ENCODE data around the gene SERPINA12.

Gene SERPINA12

GRCh38 chr14:94441130-94441529, 68.1 kb downstream of the SERPINA12 start:
- Histone ChIP-seq H4K20me1 (ENCODE audit: insufficient read depth) (no peaks in the 10 kb centered on the region), H3K4me1 (ENCODE audit: low read depth, poor library complexity, severe bottlenecking) (no peaks in the 10 kb centered on the region), H3K27me3 (ENCODE audit: insufficient read depth, low read depth) (no peaks in the 10 kb centered on the region), H3K4me2 (no peak overlapping the region), H3K9ac (no peak overlapping the region), H3K79me2 (ENCODE audit: insufficient read depth, low read depth) (no peaks in the 10 kb centered on the region), H3K27ac (no peak overlapping the region), H2AFZ (ENCODE audit: low read depth) (no peak overlapping the region), H3K36me3 (ENCODE audit: insufficient read depth) (no peaks in the 10 kb centered on the region), H3K4me3 (IDR thresholded peaks at IDR 0.05; ENCODE audit: insufficient read depth, low read depth, low read length) (no peak overlapping the region)
- TF ChIP-seq CTCF (conservative IDR thresholded peaks at IDR 0.05; ENCODE audit: low read depth, low read length) = no peak

- H3K36me3 ChIP-seq (ENCODE audit: insufficient read depth) = no peaks in the 10 kb centered on the region
- H3K79me2 ChIP-seq (ENCODE audit: insufficient read depth, low read depth) = no peaks in the 10 kb centered on the region
Observed at GRCh38 chr14:94439453-94440057, 69.7 kb downstream of the SERPINA12 start.

More at GRCh38 chr14:94439453-94440057, 69.7 kb downstream of the SERPINA12 start:
- no peak overlapping the region for H3K9ac ChIP-seq
- no peak overlapping the region for H3K27ac ChIP-seq
- H4K20me1 ChIP-seq (ENCODE audit: insufficient read depth) = no peaks in the 10 kb centered on the region
- H3K27me3 ChIP-seq (ENCODE audit: insufficient read depth, low read depth) = no peaks in the 10 kb centered on the region
- H3K4me1 ChIP-seq (ENCODE audit: low read depth, poor library complexity, severe bottlenecking) = no peaks in the 10 kb centered on the region
- no peak overlapping the region for H3K4me3 ChIP-seq (IDR thresholded peaks at IDR 0.05; ENCODE audit: insufficient read depth, low read depth, low read length)
- no peak overlapping the region for H2AFZ ChIP-seq (ENCODE audit: low read depth)
- TF ChIP-seq CTCF (conservative IDR thresholded peaks at IDR 0.05; ENCODE audit: low read depth, low read length) = no peak
- H3K4me2 ChIP-seq = no peak overlapping the region

All from KMS-11 (cell line).